Kidney epithelial cell (primary cell): ENCODE data around the gene ATXN1. TPM values are rescaled to one million over a fixed set of nuclear protein-coding genes. Genes with fewer than 3 reads are reported as not detected.

Source experiments
- DNase-seq: peaks from one replicate; pipeline ENCODE4 v3.0.0-alpha.2; 2010; ENCODE audit warnings: low read depth
- H3K27me3 ChIP-seq: 2 replicates; pipeline ENCODE4 v1.6.0; 2011; ENCODE audit warnings: low read length; ENCODE audit not compliant: control insufficient read depth, insufficient read depth
- H3K36me3 ChIP-seq: 2 replicates; pipeline ENCODE4 v1.5.1; 2011; ENCODE audit warnings: low read length; ENCODE audit not compliant: control insufficient read depth, insufficient read depth
- H3K4me3 ChIP-seq: 2 replicates; pipeline ENCODE4 v1.5.1; 2011; ENCODE audit warnings: low read depth, mild to moderate bottlenecking, control low read depth, low read length
- CTCF ChIP-seq: IDR thresholded peaks from 2 replicates; pipeline ENCODE4 v1.5.1; 2011; ENCODE audit warnings: mild to moderate bottlenecking, moderate library complexity, low read length, control low read depth, inconsistent platforms; ENCODE audit not compliant: insufficient read depth, poor library complexity, severe bottlenecking
- total RNA-seq: library from RNA; depleted of rRNA; stranded (reverse); fragments of >200 nt; gene quantifications from 2 replicates; pipeline ENCODE4 v1.2.3, GENCODE V29; 2015

ATXN1 gene
- total RNA-seq, 1 donor from 2014 or later, result 12.5 TPM

- no peak overlapping the region for H3K4me3 ChIP-seq
- H3K27me3 ChIP-seq, result no peaks in the 10 kb centered on the region
- no peak for TF ChIP-seq CTCF
- H3K36me3 ChIP-seq, result no peaks in the 10 kb centered on the region
- no peak for DNase-seq
Observed at GRCh38 chr6:16481697-16482399, 279.4 kb downstream of the ATXN1 start.

GRCh38 chr6:16480763-16481560 lies 280.3 kb downstream of the ATXN1 start:
- Histone ChIP-seq H3K27me3 (no peaks in the 10 kb centered on the region), H3K4me3 (no peak overlapping the region), H3K36me3 (no peaks in the 10 kb centered on the region)
- TF ChIP-seq CTCF, result no peak
- DNase-seq, result no peak

GRCh38 chr6:16477367-16478149 lies 283.7 kb downstream of the ATXN1 start:
- no peak for DNase-seq
- no peaks in the 10 kb centered on the region for H3K36me3 ChIP-seq
- no peak for TF ChIP-seq CTCF
- no peak overlapping the region for H3K4me3 ChIP-seq
- H3K27me3 ChIP-seq, result no peaks in the 10 kb centered on the region

GRCh38 chr6:16476861-16477260 lies 284.4 kb downstream of the ATXN1 start:
- no peak for DNase-seq
- no peak overlapping the region for H3K4me3 ChIP-seq
- no peaks in the 10 kb centered on the region for H3K36me3 ChIP-seq
- no peaks in the 10 kb centered on the region for H3K27me3 ChIP-seq
- no peak for TF ChIP-seq CTCF

GRCh38 chr6:16475494-16475781 lies 285.8 kb downstream of the ATXN1 start:
- TF ChIP-seq CTCF, result no peak
- H3K36me3 ChIP-seq, result no peaks in the 10 kb centered on the region
- no peak overlapping the region for H3K4me3 ChIP-seq
- no peak for DNase-seq
- no peaks in the 10 kb centered on the region for H3K27me3 ChIP-seq
